Activated naive CD8-positive, alpha-beta T cell treated with anti-CD3 and anti-CD28 coated beads, Interleukin-2, amount 10 ng/mL, durations not matched to agents 7 days and 5 days (primary cell): ENCODE results near the gene SEC22C. TPM values are rescaled to one million over a fixed set of nuclear protein-coding genes. Genes with fewer than 3 reads are reported as not detected.
"Not testable (repeated sequence)": the region's sequence is repeated elsewhere in the genome, so short reads cannot be mapped to it uniquely, and the experiment has no call there.

Experiments
- ATAC-seq: fragments of 150-1000 bp; cut with Tn5 transposase; one replicate; pipeline ENCODE4 v1.10.0; 2021; ENCODE audit warnings: low read depth, moderate library complexity
- POLR2A ChIA-PET: fragments of 350-600 bp; sonication (Branson Sonifier 250); formaldehyde crosslinking; loops from one replicate; lab custom pipeline; 2021; ENCODE audit warnings: antibody characterized with exemption; lab: Charles Lee
- DNase-seq: peaks from one replicate; pipeline ENCODE4 v3.0.0; 2021
- H3K27ac Mint-ChIP-seq: one replicate; pipeline ENCODE4 v1.8.0; 2022; ENCODE audit warnings: mild to moderate bottlenecking, mixed read lengths
- H3K27me3 Mint-ChIP-seq: one replicate; pipeline ENCODE4 v1.8.0; 2022; ENCODE audit warnings: mild to moderate bottlenecking, moderate library complexity, mixed read lengths
- H3K36me3 Mint-ChIP-seq: one replicate; pipeline ENCODE4 v1.8.0; 2021; ENCODE audit warnings: mild to moderate bottlenecking, mixed read lengths
- H3K4me1 Mint-ChIP-seq: one replicate; pipeline ENCODE4 v1.8.0; 2021; ENCODE audit warnings: mixed read lengths
- H3K4me3 Mint-ChIP-seq: one replicate; pipeline ENCODE4 v1.8.0; 2022; ENCODE audit warnings: mild to moderate bottlenecking, moderate library complexity, mixed read lengths
- H3K9me3 Mint-ChIP-seq: one replicate; pipeline ENCODE4 v1.8.0; 2021; ENCODE audit warnings: mixed read lengths
- total RNA-seq, 2 experiments: library from RNA; stranded (reverse); gene quantifications; one replicate each; pipeline ENCODE4 v1.2.3, GENCODE V29; 2021

SEC22C gene
- total RNA-seq, 2 experiments from 2014 or later: 52.5 to 53.0 TPM

GRCh38 chr3:42572278-42572677 lies 9.5 kb downstream of the SEC22C start:
- peaks cover 9% of the 10 kb centered on the region for H3K9me3 Mint-ChIP-seq
- no peaks in the 10 kb centered on the region for H3K27me3 Mint-ChIP-seq
- peaks cover 48% of the 10 kb centered on the region for H3K36me3 Mint-ChIP-seq
- ATAC-seq: peak; percentile 56
- H3K4me3 Mint-ChIP-seq: no peak overlapping the region
- H3K4me1 Mint-ChIP-seq: peaks cover 9% of the 10 kb centered on the region
- no peak for DNase-seq
- H3K27ac Mint-ChIP-seq: no peak overlapping the region
- POLR2A ChIA-PET: interaction anchor here (1.2 kb wide), 1 partner anchor 9 kb away, joined by 3 read pairs; the partner anchor contains the start of gene SEC22C

- peaks cover 2% of the 10 kb centered on the region for H3K9me3 Mint-ChIP-seq
- DNase-seq (no peak), ATAC-seq (no peak)
- no peak overlapping the region for H3K27ac Mint-ChIP-seq
- H3K4me1 Mint-ChIP-seq: peaks cover 6% of the 10 kb centered on the region
- H3K36me3 Mint-ChIP-seq: peaks cover 35% of the 10 kb centered on the region
- no peaks in the 10 kb centered on the region for H3K27me3 Mint-ChIP-seq
- POLR2A ChIA-PET: no interaction called here
- no peak overlapping the region for H3K4me3 Mint-ChIP-seq
Observed at GRCh38 chr3:42569593-42570142, 12.1 kb downstream of the SEC22C start.

GRCh38 chr3:42562047-42562907 lies 19.5 kb downstream of the SEC22C start:
- Mint-ChIP-seq H3K4me3 (no peak overlapping the region), H3K9me3 (no peaks in the 10 kb centered on the region), H3K4me1 (peaks cover 1% of the 10 kb centered on the region), H3K27ac (no peak overlapping the region), H3K36me3 (peaks cover 21% of the 10 kb centered on the region), H3K27me3 (no peaks in the 10 kb centered on the region)
- ATAC-seq: no peak
- POLR2A ChIA-PET: interaction anchor here (0.7 kb wide), 1 partner anchor 41 kb away, joined by 3 read pairs; no protein-coding TSS in a partner anchor
- no peak for DNase-seq

GRCh38 chr3:42557854-42558253 lies 23.9 kb downstream of the SEC22C start:
- H3K9me3 Mint-ChIP-seq: no peaks in the 10 kb centered on the region
- H3K36me3 Mint-ChIP-seq: peaks cover 32% of the 10 kb centered on the region
- no peak for DNase-seq
- no peaks in the 10 kb centered on the region for H3K27me3 Mint-ChIP-seq
- no peak overlapping the region for H3K27ac Mint-ChIP-seq
- H3K4me3 Mint-ChIP-seq: no peak overlapping the region
- peaks cover 20% of the 10 kb centered on the region for H3K4me1 Mint-ChIP-seq
- no peak for ATAC-seq
- POLR2A ChIA-PET: no interaction called here

GRCh38 chr3:42556817-42557216 lies 24.9 kb downstream of the SEC22C start:
- H3K4me3 Mint-ChIP-seq, DNase-seq, H3K27me3 Mint-ChIP-seq, POLR2A ChIA-PET, ATAC-seq, H3K9me3 Mint-ChIP-seq: not testable (repeated sequence)
- H3K27ac Mint-ChIP-seq: peak overlapping the region; percentile 89
- H3K4me1 Mint-ChIP-seq: peaks cover 20% of the 10 kb centered on the region
- peaks cover 32% of the 10 kb centered on the region for H3K36me3 Mint-ChIP-seq

GRCh38 chr3:42556089-42556632 lies 25.6 kb downstream of the SEC22C start:
- peak; percentile 92 for ATAC-seq
- peak overlapping the region; percentile 89 for H3K27ac Mint-ChIP-seq
- H3K4me1 Mint-ChIP-seq: peaks cover 20% of the 10 kb centered on the region
- POLR2A ChIA-PET: no interaction called here
- peak; percentile 46 for DNase-seq
- peak overlapping the region; percentile 50 for H3K4me3 Mint-ChIP-seq
- H3K27me3 Mint-ChIP-seq: no peaks in the 10 kb centered on the region
- no peaks in the 10 kb centered on the region for H3K9me3 Mint-ChIP-seq
- H3K36me3 Mint-ChIP-seq: peaks cover 30% of the 10 kb centered on the region

GRCh38 chr3:42552830-42553229 lies 28.9 kb downstream of the SEC22C start:
- Mint-ChIP-seq H3K27me3 (no peaks in the 10 kb centered on the region), H3K4me3 (no peak overlapping the region), H3K27ac (no peak overlapping the region)

GRCh38 chr3:42550250-42550649 lies 31.5 kb downstream of the SEC22C start:
- Mint-ChIP-seq H3K27me3 (no peaks in the 10 kb centered on the region), H3K36me3 (peaks cover 18% of the 10 kb centered on the region), H3K9me3 (no peaks in the 10 kb centered on the region), H3K27ac (no peak overlapping the region), H3K4me1 (peaks cover 2% of the 10 kb centered on the region), H3K4me3 (no peak overlapping the region)
- DNase-seq (no peak), ATAC-seq (no peak)
- POLR2A ChIA-PET: no interaction called here

More at GRCh38 chr3:42552830-42553229, 28.9 kb downstream of the SEC22C start:
- Mint-ChIP-seq H3K9me3 (no peaks in the 10 kb centered on the region), H3K4me1 (peaks cover 20% of the 10 kb centered on the region), H3K36me3 (peaks cover 25% of the 10 kb centered on the region)
- ATAC-seq: no peak
- POLR2A ChIA-PET: no interaction called here
- no peak for DNase-seq

GRCh38 chr3:42549131-42549530 lies 32.6 kb downstream of the SEC22C start:
- no peaks in the 10 kb centered on the region for H3K27me3 Mint-ChIP-seq
- POLR2A ChIA-PET: interaction anchor here (0.8 kb wide), 1 partner anchor 47 kb away, joined by 3 read pairs; the partner anchor contains the start of gene VIPR1
- no peak for ATAC-seq

GRCh38 chr3:42547401-42547945 lies 34.3 kb downstream of the SEC22C start:
- H3K27ac Mint-ChIP-seq: no peak overlapping the region
- POLR2A ChIA-PET: no interaction called here

More at GRCh38 chr3:42549131-42549530, 32.6 kb downstream of the SEC22C start:
- H3K4me1 Mint-ChIP-seq: peaks cover 2% of the 10 kb centered on the region
- H3K9me3 Mint-ChIP-seq: no peaks in the 10 kb centered on the region
- H3K27ac Mint-ChIP-seq: no peak overlapping the region
- peaks cover 15% of the 10 kb centered on the region for H3K36me3 Mint-ChIP-seq
- H3K4me3 Mint-ChIP-seq: no peak overlapping the region
- no peak for DNase-seq

GRCh38 chr3:42546691-42547213 lies 35.0 kb downstream of the SEC22C start:
- Mint-ChIP-seq H3K27me3 (no peaks in the 10 kb centered on the region), H3K4me1 (no peaks in the 10 kb centered on the region), H3K36me3 (peaks cover 3% of the 10 kb centered on the region), H3K27ac (no peak overlapping the region), H3K9me3 (no peaks in the 10 kb centered on the region), H3K4me3 (no peak overlapping the region)
- POLR2A ChIA-PET: no interaction called here
- DNase-seq (no peak), ATAC-seq (no peak)

More at GRCh38 chr3:42547401-42547945, 34.3 kb downstream of the SEC22C start:
- H3K4me1 Mint-ChIP-seq: no peaks in the 10 kb centered on the region
- no peak overlapping the region for H3K4me3 Mint-ChIP-seq
- no peaks in the 10 kb centered on the region for H3K27me3 Mint-ChIP-seq
- H3K9me3 Mint-ChIP-seq: no peaks in the 10 kb centered on the region
- ATAC-seq: peak; percentile 71
- peaks cover 3% of the 10 kb centered on the region for H3K36me3 Mint-ChIP-seq
- peak; percentile 74 for DNase-seq

- no peak for ATAC-seq
- POLR2A ChIA-PET: no interaction called here
- Mint-ChIP-seq H3K4me1 (no peaks in the 10 kb centered on the region), H3K9me3 (no peaks in the 10 kb centered on the region), H3K27ac (no peak overlapping the region), H3K4me3 (no peak overlapping the region), H3K36me3 (peaks cover 3% of the 10 kb centered on the region), H3K27me3 (peaks cover 3% of the 10 kb centered on the region)
- DNase-seq: no peak
Observed at GRCh38 chr3:42545284-42545900, 36.4 kb downstream of the SEC22C start.
